HG03521 (cell line): ENCODE measurements around the gene ATG4A.

Source experiments
- ATAC-seq: cut with Tn5 transposase; IDR thresholded peaks from one replicate; pipeline ENCODE4 v1.9.1; 2021; ENCODE audit warnings: mild to moderate bottlenecking, moderate library complexity; ENCODE audit not compliant: unreplicated experiment

The ATG4A gene

GRCh38 chrX:108167211-108167872, 75.8 kb downstream of the ATG4A start:
- no peak for ATAC-seq

- ATAC-seq = no peak
Measured at GRCh38 chrX:108168961-108169740, 77.6 kb downstream of the ATG4A start.

- no peak for ATAC-seq
Measured at GRCh38 chrX:108169768-108170167, 78.2 kb downstream of the ATG4A start.

- no peak for ATAC-seq
Measured at GRCh38 chrX:108171671-108172070, 80.1 kb downstream of the ATG4A start.

- ATAC-seq = no peak
Measured at GRCh38 chrX:108173874-108174273, 82.3 kb downstream of the ATG4A start.

GRCh38 chrX:108177351-108178142, 86.0 kb downstream of the ATG4A start:
- no peak for ATAC-seq

GRCh38 chrX:108178143-108178498, 86.5 kb downstream of the ATG4A start:
- ATAC-seq = no peak

GRCh38 chrX:108186811-108187210, 95.2 kb downstream of the ATG4A start:
- no peak for ATAC-seq

GRCh38 chrX:108198420-108198819, 106.8 kb downstream of the ATG4A start:
- no peak for ATAC-seq

GRCh38 chrX:108199041-108199440, 107.5 kb downstream of the ATG4A start:
- no peak for ATAC-seq

GRCh38 chrX:108199691-108200090, 108.1 kb downstream of the ATG4A start:
- ATAC-seq = no peak

GRCh38 chrX:108203540-108203939, 112.0 kb downstream of the ATG4A start:
- ATAC-seq = no peak
